Choroid plexus epithelial cell (primary cell): Measurements from ENCODE around the gene NCSTN.

Source experiments
- DNase-seq: peaks from one replicate; pipeline ENCODE4 v3.0.0-alpha.2; 2010; ENCODE audit warnings: low read depth
- H3K4me3 ChIP-seq: 2 replicates; pipeline ENCODE4 v1.5.1; 2011; ENCODE audit warnings: low read depth, mild to moderate bottlenecking, control low read depth, low read length, moderate library complexity
- TF ChIP-seq, protein P1 (sequence below): conservative IDR thresholded peaks from 2 replicates; pipeline ENCODE4 v1.5.1; 2011; ENCODE audit warnings: low read depth, mild to moderate bottlenecking, control low read depth, inconsistent platforms, low read length, moderate library complexity

NCSTN gene

DNA sequence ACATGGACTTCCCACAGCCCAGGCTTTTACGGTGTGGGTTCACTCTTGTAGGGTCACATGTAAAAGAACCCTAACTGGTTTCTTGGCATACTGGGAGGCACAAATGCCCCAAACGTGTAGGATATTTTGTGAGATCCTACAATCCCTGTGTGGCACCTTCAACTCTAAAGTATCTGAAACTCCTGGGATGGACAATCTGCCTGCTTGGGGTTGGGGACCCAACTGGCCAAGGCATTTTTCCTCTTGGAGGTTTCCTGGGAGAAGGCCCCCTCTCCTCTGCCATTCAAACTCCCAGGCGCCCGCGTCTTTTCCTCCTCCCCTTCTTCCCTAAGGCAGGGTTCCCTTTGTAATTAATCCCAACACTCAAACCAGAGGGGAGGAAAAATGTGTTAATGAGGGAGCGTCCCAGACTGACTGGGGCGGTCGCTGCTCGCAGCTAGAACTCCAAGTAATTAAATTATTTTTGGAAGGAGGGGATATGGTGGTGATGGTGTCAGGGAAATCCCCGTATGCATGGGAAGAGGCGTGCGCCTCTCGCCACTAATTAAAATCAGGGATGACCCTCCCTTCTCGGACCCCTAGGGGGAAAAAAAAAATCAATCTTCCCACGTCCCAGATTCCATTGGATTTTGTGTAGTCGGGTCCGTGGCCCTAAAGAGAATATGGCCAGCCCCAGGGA is 56.5 kb downstream of the NCSTN start:
- no peak for DNase-seq
- TF ChIP-seq, protein P1, sequence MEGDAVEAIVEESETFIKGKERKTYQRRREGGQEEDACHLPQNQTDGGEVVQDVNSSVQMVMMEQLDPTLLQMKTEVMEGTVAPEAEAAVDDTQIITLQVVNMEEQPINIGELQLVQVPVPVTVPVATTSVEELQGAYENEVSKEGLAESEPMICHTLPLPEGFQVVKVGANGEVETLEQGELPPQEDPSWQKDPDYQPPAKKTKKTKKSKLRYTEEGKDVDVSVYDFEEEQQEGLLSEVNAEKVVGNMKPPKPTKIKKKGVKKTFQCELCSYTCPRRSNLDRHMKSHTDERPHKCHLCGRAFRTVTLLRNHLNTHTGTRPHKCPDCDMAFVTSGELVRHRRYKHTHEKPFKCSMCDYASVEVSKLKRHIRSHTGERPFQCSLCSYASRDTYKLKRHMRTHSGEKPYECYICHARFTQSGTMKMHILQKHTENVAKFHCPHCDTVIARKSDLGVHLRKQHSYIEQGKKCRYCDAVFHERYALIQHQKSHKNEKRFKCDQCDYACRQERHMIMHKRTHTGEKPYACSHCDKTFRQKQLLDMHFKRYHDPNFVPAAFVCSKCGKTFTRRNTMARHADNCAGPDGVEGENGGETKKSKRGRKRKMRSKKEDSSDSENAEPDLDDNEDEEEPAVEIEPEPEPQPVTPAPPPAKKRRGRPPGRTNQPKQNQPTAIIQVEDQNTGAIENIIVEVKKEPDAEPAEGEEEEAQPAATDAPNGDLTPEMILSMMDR: no peak
- H3K4me3 ChIP-seq: peak overlapping the region; percentile 56

DNA sequence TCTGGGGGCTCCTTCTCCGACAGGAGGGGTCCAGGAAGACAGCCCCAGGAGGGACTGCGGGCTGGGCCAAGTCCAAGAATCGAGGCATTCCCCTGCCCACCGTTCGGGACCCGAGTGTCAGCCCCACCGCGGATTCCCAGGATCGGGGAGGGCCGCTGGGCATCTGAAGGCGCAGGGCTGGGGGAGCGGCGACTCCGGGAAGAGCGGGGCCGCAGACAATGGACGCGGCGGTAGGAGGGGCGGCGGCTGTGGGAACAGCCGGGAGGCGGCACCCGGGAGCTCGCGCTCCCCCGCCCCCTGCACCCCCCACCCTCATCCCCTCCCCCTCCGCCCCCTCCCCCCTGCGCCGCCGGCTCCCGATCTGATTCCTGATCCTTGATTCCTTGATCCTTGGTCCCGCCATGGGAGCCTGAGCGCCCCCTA is 57.1 kb downstream of the NCSTN start, which contains the start of gene VANGL2:
Gene VANGL2 (plus strand): TSS at position 342 of the 423 bp plus-strand sequence. CDS start 15,274 bp downstream, outside the sequence.
- peak within 1 kb of the TSS; percentile 56 for H3K4me3 ChIP-seq

DNA sequence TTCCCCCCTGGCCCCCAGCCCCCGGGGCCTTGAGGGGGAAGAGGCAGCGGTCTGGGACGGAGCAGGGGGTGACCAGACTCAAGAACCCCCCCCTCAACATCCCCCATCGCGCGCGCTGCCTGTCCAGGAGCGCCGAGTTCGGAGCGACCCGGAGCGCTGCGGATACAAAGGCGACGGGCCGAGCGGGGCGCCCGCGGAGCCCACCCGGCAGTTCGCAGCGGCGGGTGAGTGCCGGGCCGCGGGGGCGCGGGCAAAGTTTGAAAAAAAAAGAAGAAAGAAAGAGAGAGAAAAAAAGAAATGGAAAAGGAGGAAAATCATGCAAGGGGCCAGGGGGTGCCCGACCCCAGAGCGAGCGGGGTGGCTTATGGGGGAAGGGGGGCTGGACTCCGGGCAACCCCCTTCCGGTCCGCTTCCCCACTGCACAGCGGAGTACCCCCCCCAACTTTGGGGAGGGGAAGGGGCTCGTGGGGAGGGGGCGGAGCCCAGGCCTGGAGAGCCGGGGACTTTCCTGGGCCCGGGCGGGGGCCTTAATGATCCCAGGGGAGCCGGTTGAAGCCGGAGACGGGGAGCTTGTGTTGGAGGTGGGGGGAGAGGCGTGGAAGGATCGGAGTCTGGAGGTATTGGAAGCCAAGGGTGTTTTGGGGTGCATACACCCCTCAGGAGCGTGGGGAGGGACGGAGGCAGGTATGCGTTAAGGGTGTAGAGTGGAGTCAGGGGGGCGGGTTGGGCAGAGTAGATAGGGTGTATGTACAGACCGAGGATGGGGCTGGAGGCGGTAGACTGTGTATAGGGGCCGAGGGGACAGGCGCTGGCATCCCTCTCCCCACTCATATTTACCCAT is 57.7 kb downstream of the NCSTN start:
- DNase-seq: no peak
- TF ChIP-seq, protein P1: no peak
- peak overlapping the region; percentile 56 for H3K4me3 ChIP-seq

More for the DNA sequence above, 57.1 kb downstream of the NCSTN start, which contains the start of gene VANGL2:
- TF ChIP-seq, protein P1: no peak
- peak; percentile 49 for DNase-seq

DNA sequence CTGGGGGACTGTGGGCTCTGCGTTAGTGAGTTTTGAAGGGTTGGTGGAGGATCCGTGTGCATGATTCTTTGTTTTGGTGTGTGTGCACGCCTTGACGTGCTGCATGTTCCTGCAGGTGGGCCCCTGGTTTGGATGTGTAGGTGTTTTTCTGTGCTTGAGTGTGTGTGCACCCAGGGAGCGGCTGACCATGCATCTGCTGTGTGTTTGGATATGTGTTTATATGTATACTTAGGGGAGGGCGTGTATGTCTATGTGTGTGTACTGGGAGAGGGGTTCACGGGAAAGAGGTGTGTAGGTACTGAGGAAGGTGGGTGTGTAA is 58.3 kb downstream of the NCSTN start:
- no peak for DNase-seq
- H3K4me3 ChIP-seq: no peak overlapping the region
- TF ChIP-seq, protein P1: no peak

DNA sequence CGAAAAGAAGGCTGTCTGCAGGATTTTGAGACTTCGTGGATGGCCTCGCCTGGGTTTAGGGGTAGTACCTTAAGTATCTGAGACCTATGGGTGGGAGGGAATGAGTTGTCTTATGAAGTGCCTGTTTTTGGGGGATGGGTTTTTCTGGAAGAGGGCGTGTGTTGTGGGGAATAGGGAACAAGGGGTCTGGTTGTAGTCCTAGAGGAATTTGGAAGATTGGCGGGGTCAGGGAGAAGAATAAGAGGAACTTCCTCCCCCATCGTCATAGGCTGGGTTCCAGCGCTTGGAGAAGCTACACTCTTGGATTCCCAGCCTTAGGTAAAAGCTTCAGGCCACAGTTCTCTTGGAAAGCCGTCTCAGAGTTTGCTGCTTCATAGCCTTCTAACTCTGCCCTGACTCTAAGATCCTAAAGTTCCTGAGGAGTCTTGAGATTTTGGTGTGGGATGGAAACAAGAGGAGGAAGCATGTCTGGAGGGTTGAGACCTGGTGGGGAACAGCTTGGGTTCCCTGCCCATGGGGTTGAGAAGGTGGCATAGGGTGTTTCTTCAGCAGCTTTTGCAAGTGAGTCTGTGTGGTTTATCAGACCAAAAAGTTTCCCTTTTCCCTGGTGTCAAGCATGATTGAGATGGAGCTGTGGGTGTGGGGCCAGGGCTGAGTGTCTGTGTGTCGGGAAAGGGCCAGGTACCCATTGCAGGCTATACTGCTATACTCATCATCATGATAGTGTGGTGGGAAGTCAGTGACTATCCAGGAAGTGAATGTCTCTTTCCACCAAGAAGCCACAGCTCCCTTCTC is 59.0 kb downstream of the NCSTN start:
- TF ChIP-seq, protein P1: no peak
- no peak overlapping the region for H3K4me3 ChIP-seq
- no peak for DNase-seq

DNA sequence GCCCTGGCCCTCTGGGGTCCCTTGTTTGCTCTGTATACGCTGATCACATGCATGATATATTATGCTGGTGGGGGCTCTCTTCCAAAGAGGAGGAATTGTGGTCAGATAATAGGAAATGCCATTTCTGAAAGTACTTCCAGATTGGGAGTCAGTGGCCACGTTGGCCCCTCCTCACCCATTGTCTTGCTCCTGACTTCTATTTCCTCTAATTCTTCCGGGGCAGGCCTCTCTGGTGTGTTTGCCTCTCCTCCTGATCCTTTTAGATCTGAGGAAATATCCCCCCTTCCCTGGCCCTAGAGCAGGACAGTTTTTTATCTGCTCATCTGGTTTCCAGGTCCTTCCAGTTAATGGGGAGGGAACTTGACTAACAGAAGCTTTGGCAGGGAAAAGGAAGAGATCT is 60.1 kb downstream of the NCSTN start:
- no peak for DNase-seq
- TF ChIP-seq, protein P1: no peak
- H3K4me3 ChIP-seq: no peak overlapping the region
